Activated CD4-positive, CD25-positive, alpha-beta regulatory T cell (primary cell): ENCODE results near the gene HBA2.
"Not testable (repeated sequence)": the region's sequence is repeated elsewhere in the genome, so short reads cannot be mapped to it uniquely, and the experiment has no call there.

Source experiments
- DNase-seq, 4 experiments: peaks; one replicate each; lab custom pipeline; 2025; lab: John Stamatoyannopoulos, UW

HBA2 gene

DNA sequence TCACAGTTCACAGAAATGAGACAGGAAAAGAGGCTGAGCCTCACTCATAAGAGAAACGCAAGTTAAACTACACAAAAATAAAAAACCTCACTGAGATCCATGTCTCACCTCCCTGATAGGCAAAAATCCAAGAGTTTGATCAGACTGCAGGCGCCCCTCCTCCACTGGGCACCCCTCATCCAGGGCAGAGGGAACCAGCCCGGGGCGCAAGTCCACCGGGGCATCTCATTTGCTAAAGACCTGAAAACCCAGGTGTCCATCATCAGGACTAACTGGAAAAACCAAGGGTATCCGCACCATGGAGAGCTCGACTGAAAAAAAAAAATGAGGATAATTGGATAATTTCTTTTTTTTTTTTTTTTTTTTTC, 17.7 kb upstream of the HBA2 start:
- DNase-seq = no peak

DNA sequence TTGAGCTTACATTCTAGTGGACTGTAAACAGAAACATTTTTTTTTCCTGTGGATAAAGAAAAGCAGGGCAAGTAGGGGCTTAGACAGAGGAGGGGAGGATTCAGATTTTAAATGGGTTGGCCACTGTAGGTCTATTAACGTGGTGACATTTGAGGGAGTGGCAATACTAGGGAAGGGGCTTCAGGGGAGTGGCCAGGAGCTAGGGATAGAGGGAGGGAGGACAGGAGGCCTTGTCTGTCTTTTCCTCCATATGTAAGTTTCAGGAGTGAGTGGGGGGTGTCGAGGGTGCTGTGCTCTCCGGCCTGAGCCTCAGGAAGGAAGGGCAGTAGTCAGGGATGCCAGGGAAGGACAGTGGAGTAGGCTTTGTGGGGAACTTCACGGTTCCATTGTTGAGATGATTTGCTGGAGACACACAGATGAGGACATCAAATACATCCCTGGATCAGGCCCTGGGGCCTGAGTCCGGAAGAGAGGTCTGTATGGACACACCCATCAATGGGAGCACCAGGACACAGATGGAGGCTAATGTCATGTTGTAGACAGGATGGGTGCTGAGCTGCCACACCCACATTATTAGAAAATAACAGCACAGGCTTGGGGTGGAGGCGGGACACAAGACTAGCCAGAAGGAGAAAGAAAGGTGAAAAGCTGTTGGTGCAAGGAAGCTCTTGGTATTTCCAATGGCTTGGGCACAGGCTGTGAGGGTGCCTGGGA, 13.4 kb upstream of the HBA2 start:
- DNase-seq = no peak

DNA sequence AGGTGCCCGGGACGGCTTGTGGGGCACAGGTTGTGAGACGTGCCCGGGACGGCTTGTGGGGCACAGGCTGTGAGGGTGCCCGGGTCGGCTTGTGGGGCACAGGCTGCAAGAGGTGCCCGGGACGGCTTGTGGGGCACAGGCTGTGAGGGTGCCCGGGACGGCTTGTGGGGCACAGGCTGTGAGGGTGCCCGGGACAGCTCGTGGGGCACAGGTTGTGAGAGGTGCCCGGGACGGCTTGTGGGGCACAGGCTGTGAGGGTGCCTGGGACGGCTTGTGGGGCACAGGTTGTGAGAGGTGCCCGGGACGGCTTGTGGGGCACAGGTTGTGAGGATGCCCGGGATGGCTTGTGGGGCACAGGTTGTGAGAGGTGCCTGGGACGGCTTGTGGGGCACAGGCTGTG, 12.4 kb upstream of the HBA2 start:
- not testable (repeated sequence) for DNase-seq

DNA sequence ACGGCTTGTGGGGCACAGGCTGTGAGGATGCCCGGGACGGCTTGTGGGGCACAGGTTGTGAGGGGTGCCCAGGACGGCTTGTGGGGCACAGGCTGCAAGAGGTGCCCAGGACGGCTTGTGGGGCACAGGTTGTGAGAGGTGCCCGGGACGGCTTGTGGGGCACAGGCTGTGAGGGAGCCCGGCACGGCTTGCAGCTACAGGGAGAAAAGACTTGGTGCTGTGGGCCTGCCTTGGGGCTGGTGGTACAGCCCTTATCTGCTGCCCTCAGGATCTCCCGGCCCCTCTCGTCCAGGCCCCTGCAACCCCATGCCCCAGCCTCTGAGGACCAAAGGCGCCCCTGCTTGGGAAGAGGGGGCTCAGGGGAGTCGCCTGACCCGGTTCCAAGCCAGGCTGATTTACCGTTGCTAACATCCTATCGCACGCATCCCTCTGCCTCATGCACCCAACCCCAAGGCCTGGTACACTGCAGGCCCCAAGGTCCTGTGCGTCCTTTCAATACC, 11.9 kb upstream of the HBA2 start:
- no peak for DNase-seq

DNA sequence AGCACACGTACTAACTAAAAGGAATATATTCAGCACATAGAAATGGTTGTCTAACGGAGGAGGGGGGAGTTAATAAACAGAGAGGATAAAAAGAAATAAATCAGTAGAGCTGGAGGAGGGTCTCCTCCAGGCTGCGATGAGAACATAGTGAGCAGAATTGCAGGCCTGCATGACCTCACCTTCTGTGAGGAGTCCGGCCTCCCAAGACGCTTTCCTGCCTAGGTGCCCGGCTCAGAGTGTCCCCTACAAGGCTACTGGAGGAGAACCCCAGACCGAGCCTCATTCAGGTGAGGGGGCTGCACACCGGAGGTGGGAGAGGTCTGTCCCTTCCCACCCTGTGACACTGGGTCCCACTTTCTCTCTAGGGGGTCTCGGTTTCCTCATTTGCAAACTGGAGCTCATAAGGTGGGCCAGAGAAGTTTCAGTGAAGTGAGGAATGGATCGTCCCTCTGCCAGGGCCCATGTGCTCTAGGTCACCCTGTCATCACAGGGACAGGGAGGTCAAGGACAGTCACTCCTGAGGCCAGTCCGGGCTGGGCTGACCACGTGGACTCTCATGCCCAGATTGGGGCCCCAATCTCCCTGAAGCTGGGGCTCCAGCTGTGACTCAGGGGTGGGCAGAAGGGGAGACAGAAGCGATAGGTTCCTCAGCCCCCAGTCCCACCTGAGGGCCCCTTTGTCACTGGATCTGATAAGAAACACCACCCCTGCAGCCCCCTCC, 10.2 kb upstream of the HBA2 start:
- no peak for DNase-seq

DNA sequence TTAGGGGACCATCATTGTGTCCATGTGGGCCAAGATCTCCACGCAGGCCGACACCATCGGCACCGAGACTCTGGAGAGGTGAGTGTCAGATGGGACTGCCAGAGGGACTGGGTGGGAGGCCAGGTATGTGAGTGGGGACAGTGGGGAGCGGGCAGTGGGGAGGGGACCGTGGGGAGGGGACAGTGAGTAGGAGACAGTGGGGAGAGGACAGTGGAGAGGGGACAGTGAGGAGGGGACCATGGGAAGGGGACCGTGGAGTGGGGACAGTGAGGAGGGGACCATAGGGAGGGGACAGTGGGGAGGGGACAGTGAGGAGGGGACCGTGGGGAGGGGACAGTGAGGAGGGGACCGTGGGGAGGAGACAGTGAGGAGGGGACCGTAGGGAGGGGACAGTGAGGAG, 9.5 kb upstream of the HBA2 start:
- not testable (repeated sequence) for DNase-seq

DNA sequence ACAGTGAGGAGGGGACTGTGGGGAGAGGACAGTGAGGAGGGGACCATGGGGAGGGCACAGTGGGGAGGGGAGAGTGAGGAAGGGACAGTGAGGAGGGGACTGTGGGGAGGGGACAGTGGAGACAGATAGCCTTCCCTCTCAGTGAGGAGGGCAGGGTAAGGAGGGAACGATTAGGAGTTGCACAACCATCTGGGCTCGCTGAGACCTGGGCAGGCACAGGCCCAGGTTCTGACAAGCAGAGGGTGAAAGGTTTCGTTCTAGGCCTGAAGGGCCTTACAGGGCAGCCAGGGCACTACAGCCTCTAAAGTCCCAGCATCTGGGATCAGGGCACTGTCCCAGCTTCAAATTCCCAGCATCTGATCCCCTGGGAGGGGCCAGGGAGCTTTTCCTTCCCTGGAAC, 9.0 kb upstream of the HBA2 start:
- not testable (repeated sequence) for DNase-seq

DNA sequence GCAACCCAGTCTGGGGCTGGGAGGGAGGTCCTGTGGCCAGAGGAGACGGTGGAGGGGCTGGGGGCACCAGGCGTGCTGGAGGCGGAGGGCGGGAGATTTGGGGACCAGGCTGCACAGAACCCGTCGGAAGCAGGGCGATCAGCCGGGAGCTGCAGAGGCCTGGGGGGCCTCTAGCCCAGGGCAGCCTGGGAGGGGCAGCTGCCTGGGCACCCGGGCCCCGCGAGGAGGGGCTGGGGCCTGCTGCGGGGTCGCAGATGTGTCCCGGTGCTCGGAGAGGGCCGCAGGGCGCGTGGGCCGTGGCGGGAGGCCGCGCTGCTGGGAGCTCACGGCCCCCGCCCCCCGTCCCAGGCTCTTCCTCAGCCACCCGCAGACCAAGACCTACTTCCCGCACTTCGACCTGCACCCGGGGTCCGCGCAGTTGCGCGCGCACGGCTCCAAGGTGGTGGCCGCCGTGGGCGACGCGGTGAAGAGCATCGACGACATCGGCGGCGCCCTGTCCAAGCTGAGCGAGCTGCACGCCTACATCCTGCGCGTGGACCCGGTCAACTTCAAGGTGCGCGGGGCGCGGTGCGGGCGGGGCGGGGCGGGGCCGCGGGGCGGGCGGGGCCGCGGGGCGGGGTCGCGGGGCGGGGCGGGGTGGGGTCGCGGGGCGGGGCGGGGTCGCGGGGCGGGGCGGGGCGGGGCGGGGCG, 8.4 kb upstream of the HBA2 start:
- not testable (repeated sequence) for DNase-seq

DNA sequence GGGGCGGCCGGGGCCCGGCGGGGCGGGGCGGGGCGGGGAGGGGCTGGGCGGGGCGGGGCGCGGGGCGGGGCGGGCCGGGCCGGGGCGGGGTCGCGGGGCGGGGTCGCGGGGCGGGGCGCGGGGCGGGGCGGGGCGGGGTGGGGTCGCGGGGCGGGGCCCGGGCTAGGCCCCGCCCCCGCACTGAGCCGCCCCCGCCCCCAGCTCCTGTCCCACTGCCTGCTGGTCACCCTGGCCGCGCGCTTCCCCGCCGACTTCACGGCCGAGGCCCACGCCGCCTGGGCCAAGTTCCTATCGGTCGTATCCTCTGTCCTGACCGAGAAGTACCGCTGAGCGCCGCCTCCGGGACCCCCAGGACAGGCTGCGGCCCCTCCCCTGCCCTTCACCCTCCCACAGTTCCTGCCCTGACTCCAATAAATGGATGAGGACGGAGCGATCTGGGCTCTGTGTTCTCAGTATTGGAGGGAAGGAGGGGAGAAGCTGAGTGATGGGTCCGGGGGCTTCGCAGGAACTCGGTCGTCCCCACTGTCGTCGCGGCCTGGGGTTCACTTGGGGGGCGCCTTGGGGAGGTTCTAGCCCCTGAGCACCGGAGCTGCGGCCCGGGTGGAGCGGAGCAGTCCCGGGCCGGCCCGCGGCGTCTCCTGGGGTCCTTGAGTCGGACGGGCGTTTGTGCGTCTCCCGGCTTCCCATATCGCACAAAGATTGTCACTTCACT, 7.7 kb upstream of the HBA2 start:
- DNase-seq = no peak

DNA sequence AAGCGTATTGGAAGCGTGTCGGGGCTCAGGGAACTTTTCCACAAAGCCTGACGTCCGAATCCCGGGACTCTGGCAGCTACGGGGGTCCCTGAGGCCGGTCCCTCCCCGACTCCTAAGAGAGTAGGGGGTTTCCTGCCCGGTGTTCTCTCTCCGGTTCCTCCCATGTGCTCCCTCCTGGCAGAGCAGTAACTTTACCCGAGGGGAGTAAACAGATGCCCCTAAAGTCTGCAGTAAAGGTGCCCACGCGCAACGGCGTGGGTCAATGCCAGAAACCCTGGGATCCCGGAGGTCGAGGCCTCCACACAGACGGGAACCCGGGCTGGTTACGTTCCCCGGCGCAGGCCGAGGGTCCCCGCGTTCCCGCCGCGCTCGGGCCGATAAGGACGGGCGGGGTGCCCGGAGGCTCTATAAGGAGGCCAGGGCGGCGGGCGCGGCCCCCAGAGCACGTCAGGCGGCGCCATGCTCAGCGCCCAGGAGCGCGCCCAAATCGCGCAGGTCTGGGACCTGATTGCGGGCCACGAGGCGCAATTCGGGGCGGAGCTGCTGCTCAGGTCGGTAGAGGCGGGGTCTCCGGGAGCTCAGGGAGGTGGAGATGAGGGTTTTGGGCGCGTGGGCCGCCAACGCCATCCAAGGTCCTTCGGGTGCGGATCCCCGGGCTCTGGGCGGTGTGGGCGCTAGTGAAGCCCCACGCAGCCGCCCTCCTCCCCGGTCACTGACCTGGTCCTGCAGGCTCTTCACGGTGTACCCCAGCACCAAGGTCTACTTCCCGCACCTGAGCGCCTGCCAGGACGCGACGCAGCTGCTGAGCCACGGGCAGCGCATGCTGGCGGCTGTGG, 6.9 kb upstream of the HBA2 start, which contains the start of gene HBM:
HBM (plus strand) TSS at position 440 of the 836 bp plus-strand sequence; CDS start at position 460, 20 bp downstream.
- no peak for DNase-seq

DNA sequence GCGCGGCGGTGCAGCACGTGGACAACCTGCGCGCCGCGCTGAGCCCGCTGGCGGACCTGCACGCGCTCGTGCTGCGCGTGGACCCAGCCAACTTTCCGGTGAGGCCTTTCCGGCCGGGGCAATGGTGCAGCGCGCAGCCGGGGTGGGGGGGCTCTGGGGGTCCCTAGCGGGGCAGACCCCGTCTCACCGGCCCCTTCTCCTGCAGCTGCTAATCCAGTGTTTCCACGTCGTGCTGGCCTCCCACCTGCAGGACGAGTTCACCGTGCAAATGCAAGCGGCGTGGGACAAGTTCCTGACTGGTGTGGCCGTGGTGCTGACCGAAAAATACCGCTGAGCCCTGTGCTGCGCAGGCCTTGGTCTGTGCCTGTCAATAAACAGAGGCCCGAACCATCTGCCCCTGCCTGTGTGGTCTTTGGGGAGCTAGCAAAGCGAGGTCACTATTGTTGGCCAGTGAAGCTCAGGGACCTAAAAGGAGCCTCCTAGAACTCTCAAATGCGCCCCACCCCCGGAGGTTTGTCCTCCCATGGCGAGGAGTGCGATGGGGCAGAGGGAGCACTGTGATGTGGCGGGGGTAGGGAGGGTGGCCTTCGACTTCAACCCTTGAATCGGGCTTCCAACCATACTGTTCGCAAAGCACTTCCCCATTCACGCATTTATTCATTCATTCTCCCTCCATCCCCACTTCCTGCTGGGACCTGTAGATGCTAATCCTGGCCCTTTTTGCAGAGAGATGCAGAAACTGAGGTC, 6.1 kb upstream of the HBA2 start:
- no peak for DNase-seq

DNA sequence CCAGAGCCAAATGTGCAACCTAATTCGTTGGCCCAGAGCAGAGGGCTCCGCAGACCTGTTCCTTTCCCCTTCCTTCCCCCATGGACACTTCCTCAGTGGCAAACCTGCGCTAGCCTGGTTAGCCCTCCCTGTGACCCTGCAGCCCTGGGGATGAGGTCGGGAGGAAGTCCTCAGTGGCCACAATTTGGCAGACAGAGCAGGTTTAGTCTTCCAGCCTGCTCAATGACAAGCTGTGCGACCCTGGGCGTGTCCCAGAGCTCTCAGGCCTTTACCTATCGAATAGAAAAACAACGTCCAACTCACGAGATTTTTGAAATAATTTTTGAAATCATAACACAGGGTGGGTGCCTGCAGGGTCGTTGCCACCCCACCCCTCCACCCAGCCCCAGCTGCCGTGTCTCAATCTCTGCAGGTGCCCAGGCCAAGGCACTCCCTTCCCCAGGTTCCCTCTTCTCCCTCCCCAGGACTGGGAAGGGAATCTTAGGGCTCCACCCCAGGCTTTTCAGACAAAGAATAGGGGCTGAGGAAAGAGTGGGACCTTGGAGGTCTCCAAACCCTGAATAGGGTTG, 5.5 kb upstream of the HBA2 start:
- no peak for DNase-seq

DNA sequence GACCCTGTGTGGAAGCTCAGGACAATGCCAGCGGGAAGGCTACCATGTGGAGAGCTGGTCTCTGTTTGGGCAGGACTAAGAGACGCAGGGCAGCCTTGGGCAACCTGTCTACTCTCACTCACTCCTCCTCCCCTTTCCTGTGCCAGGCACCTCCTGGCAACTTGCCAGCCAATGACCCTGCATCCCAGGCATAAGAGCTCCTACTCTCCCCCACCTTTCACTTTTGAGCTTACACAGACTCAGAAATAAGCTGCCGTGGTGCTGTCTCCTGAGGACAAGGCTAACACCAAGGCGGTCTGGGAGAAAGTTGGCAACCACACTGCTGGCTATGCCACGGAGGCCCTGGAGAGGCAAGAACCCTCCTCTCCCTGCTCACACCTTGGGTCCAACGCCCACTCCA, 4.3 kb upstream of the HBA2 start:
- DNase-seq = no peak

DNA sequence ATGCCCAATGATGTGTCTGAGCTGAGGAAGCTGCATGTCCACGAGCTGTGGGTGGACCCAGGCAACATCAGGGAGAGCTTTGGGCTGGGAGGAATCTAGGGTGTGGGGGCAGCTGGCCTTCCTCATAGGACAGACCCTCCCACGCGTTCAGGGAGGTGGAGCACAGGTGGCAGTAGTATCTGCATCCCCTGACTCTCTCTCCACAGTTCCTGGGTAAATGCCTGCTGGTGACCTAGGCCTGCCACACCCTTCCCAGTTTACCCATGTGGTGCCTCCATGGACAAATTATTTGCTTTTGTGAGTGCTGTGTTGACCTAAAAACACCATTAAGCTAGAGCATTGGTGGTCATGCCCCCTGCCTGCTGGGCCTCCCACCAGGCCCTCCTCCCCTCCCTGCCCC, 3.7 kb upstream of the HBA2 start:
- DNase-seq = no peak

DNA sequence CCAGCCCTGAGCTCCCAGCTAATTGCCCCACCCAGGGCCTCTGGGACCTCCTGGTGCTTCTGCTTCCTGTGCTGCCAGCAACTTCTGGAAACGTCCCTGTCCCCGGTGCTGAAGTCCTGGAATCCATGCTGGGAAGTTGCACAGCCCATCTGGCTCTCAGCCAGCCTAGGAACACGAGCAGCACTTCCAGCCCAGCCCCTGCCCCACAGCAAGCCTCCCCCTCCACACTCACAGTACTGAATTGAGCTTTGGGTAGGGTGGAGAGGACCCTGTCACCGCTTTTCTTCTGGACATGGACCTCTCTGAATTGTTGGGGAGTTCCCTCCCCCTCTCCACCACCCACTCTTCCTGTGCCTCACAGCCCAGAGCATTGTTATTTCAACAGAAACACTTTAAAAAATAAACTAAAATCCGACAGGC, 2.6 kb upstream of the HBA2 start:
- not testable (repeated sequence) for DNase-seq

DNA sequence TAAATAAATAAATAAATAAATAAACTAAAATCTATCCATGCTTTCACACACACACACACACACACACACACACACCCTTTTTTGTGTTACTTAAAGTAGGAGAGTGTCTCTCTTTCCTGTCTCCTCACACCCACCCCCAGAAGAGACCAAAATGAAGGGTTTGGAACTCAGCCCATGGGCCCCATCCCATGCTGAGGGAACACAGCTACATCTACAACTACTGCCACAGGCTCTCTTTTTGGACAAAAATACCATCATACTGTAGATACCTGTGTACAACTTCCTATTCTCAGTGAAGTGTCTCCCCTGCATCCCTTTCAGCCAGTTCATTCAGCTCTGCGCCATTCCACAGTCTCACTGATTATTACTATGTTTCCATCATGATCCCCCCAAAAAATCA, 1.9 kb upstream of the HBA2 start:
- no peak for DNase-seq

DNA sequence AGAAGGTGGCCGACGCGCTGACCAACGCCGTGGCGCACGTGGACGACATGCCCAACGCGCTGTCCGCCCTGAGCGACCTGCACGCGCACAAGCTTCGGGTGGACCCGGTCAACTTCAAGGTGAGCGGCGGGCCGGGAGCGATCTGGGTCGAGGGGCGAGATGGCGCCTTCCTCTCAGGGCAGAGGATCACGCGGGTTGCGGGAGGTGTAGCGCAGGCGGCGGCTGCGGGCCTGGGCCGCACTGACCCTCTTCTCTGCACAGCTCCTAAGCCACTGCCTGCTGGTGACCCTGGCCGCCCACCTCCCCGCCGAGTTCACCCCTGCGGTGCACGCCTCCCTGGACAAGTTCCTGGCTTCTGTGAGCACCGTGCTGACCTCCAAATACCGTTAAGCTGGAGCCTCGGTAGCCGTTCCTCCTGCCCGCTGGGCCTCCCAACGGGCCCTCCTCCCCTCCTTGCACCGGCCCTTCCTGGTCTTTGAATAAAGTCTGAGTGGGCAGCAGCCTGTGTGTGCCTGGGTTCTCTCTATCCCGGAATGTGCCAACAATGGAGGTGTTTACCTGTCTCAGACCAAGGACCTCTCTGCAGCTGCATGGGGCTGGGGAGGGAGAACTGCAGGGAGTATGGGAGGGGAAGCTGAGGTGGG, 657 bp downstream of the HBA2 start:
- DNase-seq = not testable (repeated sequence)

DNA sequence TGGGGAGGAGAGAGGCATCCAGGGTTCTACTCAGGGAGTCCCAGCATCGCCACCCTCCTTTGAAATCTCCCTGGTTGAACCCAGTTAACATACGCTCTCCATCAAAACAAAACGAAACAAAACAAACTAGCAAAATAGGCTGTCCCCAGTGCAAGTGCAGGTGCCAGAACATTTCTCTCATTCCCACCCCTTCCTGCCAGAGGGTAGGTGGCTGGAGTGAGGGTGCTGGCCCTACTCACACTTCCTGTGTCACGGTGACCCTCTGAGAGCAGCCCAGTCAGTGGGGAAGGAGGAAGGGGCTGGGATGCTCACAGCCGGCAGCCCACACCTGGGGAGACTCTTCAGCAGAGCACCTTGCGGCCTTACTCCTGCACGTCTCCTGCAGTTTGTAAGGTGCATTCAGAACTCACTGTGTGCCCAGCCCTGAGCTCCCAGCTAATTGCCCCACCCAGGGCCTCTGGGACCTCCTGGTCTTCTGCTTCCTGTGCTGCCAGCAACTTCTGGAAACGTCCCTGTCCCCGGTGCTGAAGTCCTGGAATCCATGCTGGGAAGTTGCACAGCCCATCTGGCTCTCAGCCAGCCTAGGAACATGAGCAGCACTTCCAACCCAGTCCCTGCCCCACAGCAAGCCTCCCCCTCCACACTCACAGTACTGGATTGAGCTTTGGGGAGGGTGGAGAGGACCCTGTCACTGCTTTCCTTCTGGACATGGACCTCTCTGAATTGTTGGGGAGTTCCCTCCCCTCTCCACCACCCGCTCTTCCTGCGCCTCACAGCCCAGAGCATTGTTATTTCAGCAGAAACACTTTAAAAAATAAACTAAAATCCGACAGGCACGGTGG, 1.5 kb downstream of the HBA2 start:
- not testable (repeated sequence) for DNase-seq
